K562 treated with DMSO at 1 percent for 24 hours (cell line): ENCODE measurements around the gene ECSCR. TPM values are rescaled to one million over a fixed set of nuclear protein-coding genes. Genes with fewer than 3 reads are reported as not detected.

ENCODE experiments used
- total RNA-seq: library from RNA; unstranded; fragments of 300-600 nt; gene quantifications from 2 replicates; pipeline ENCODE4 v1.2.3, GENCODE V29; 2022; ENCODE audit warnings: low read depth; ENCODE audit not compliant: insufficient read depth

Gene ECSCR
- total RNA-seq, result not detected in 2 replicates

DNA sequence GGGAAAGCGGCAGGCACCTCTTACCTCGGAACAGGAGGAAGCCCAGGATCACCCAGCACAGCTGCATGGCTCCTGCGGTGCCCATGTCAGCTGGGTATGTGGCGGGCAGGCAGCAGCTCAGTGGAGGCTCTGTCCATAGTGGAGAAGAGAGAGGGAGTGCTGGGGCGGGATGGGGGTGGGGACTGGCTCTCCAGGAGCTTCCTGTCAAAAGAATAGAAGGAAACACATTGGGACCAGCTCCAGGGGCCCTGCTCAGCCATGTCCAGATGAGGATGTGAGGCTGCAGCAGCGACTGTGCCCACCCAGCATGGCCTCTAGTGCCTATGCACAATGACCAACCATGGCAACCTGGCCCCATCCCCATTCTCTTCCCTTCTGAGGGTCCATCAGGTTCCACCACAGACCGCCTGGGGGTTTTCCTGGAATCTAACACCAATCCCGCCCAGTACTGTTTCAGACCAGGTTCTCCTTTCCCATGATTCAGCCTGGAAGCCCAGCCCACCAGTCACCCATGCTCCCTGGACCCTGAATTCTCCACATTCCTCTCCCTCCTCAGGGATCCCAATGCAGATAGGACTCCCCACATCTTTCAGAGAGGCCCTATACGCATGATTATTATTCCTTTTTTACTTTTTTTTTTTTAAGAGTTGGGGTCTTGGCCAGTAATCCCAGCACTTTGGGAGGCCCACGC, at the start of gene ECSCR:
TSS of gene ECSCR (minus strand) at position 158 of the 691 bp plus-strand sequence. CDS start at position 85, 73 bp downstream.

GRCh38 chr5:139482050-139482889, 19.7 kb upstream of the ECSCR start, which contains the start of gene STING1:
Gene STING1 (minus strand): TSS chr5:139482758. CDS start chr5:139481704, 1,054 bp downstream.

DNA sequence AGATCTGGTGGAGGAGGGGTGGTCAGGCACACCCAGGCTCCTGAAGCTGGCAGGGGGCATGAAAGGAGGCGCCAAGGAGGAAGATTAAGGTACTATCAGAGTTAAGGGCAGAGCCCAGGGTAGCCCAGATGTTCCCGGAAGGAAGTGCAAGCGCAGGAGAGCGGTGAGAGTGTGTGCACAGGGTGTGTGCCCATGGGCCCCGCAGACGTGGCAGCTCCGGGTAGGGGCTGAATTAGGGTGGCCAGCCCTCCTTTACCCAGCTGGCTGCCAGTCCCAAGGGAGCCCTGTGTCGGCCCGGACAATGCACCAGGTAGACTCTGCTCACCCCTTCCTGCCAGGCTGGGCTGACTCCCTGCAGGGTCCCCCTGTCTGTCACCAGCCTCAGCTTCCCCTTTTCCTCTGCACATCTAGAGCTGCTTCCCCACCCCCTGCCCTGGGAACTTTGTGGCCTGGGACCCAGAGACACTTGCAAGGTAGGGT, 8.3 kb upstream of the ECSCR start, which contains the start of gene SMIM33:
TSS of gene SMIM33 (plus strand) at position 184 of the 480 bp plus-strand sequence. CDS start at position 302, 118 bp downstream.

DNA sequence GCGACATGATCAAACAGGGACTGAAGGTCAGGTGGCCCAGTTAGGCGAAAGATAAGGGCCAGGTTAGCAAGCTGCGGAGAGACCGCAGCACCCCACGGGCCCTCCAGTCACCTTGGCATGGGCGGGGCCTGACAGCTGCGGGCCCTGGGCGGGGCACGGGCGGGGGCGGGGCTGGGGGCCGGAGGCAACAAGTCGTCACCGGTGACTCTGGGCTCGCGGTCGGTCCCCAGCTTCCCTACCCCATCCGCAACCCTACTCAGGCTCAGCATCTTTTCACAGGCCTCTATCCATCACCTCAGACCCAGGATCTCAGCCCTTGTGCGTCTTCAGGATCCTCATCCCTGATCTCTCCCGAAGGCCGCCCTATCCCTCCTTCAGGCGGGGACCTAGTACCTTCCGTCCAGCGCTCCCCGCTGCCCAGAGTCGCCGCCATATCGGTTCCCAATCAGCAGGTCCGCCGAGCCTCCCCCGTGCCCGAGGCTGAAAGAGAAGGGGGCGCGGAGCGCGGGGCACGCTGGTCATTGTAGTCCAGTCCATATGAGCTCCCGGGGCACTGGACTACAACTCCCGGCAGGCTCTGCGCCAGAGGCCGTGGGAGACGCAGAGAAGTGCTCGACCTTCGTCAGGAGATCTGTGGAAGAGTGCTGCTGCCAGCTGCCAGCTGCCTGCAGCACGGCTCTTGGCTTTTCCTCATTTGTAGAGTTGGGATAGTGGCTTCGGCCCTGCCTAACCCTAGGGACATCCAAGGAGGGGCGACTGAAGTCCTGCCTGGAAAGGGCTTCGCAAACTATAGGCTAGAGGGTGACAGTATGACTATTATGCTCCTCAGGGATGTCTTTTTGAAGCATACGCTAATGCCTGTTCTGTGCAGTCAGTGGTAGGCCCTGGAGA, 23.3 kb downstream of the ECSCR start, which contains the start of gene DNAJC18:
TSS of gene DNAJC18 (minus strand) at position 513 of the 891 bp plus-strand sequence. CDS start at position 433, 80 bp downstream.

DNA sequence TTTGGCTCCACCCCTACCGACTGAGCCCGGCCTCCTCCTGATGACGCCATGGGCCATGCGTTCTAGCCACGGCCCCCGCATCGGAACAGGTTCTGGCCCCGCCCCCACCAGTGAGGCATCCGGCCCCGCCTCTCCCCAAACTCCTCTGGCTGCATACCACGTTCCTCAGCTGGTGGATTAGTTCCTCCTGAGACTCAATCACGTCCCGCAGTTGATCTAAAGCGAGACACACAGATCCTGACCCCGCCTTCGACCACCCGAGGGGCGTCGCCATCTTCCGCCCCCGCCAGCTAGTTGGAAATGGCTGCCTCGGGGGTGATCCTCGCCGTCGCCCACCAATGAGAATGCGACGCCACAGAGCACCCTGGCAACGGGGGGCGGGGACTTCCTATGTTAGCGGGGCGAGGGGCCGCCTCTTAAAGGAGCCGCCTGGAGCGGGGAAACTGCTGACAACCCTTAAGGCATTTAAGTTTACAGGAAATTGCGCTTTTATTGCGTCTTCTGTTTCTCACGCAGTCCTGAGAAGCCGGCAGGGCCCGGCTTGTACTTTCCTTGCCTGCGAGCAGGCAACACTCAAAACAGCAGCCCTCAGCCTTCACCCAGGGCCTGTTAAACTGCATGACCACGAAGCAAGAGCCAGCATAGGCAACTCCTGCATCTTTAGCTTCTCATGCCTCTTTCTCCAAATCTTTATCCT, 58.6 kb downstream of the ECSCR start, which contains the start of gene SPATA24:
TSS of gene SPATA24 (minus strand) at position 303 of the 697 bp plus-strand sequence. CDS start at position 274, 29 bp downstream.

Other genes with a start within 250 kb of the ECSCR start
- 90.5 and 99.3 TPM in 2 replicates for gene MATR3, start 169.0 kb downstream of the ECSCR start, total RNA-seq
- gene PAIP2, start 120.9 kb downstream of the ECSCR start, total RNA-seq, result 92.0 and 105 TPM in 2 replicates
- 0.29 and 0.45 TPM in 2 replicates for gene SLC23A1, start 79.4 kb downstream of the ECSCR start, total RNA-seq
- 0.35 TPM in 1 of 2 replicates, not detected in the other for gene MZB1, start 72.8 kb downstream of the ECSCR start, total RNA-seq
- gene PROB1, start 67.6 kb downstream of the ECSCR start, total RNA-seq, result 3.4 and 3.5 TPM in 2 replicates
- 5.0 and 7.1 TPM in 2 replicates for gene SPATA24, start 58.7 kb downstream of the ECSCR start, total RNA-seq
- gene DNAJC18, start 23.2 kb downstream of the ECSCR start, total RNA-seq, result 3.1 and 4.6 TPM in 2 replicates
- gene SMIM33, start 8.3 kb upstream of the ECSCR start, total RNA-seq, result not detected in 2 replicates
- gene STING1, start 20.0 kb upstream of the ECSCR start, total RNA-seq, result 118 and 123 TPM in 2 replicates
- 97.0 and 102 TPM in 2 replicates for gene UBE2D2, start 98.6 kb upstream of the ECSCR start, total RNA-seq
- 146 and 152 TPM in 2 replicates for gene CXXC5, start 185.6 kb upstream of the ECSCR start, total RNA-seq